Activated CD4-positive, alpha-beta T cell treated with anti-CD3 and anti-CD28 coated beads, Interleukin-2, amount 50 U/mL, for 4 hours (primary cell): Measurements from ENCODE around the gene GABRA5.
"Not testable (repeated sequence)": the region's sequence is repeated elsewhere in the genome, so short reads cannot be mapped to it uniquely, and the experiment has no call there.

Source experiments
- DNase-seq, 2 experiments: peaks; one replicate each; pipeline ENCODE4 v3.0.0-alpha.2; 2020

Gene GABRA5

DNA sequence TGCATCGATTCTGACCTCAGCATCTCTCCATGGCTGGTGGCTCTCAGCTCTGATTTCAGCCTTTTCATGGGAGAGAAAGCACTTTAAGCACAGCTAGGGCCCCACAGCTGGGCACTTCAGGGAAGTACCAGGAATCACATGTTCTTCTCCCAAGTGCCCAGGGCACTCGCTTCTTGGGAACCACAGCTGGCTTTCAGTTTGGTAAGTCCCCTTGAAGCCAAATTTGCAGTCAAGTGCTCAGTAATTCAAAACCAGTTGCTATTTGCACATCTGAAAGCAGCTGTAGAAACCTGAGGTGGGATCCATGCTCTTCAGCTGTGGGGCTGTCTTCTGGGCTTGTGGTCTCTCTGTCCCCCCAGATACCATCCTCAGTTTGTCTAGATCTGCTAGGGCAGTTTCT, 12.8 kb downstream of the GABRA5 start:
- DNase-seq: no peak

DNA sequence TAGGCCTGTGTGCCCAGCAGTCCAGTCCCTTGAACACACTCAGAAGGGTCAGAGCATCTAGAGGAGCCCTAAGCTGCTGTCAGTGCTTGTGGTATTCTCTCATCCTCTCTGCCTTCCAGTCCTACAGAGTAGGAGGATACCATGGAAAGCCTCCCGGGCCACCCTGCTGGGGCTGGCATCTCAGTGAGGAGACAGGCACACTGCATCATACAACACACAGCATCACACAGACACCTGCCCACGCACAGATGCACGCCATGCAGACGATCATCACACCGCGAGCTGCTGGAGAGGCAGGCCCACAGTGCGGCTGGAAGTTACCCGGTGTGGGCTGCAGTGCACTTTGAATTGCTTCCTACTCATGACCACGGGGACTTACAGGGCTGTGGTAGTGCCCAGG, 15.2 kb downstream of the GABRA5 start:
- no peak for DNase-seq

DNA sequence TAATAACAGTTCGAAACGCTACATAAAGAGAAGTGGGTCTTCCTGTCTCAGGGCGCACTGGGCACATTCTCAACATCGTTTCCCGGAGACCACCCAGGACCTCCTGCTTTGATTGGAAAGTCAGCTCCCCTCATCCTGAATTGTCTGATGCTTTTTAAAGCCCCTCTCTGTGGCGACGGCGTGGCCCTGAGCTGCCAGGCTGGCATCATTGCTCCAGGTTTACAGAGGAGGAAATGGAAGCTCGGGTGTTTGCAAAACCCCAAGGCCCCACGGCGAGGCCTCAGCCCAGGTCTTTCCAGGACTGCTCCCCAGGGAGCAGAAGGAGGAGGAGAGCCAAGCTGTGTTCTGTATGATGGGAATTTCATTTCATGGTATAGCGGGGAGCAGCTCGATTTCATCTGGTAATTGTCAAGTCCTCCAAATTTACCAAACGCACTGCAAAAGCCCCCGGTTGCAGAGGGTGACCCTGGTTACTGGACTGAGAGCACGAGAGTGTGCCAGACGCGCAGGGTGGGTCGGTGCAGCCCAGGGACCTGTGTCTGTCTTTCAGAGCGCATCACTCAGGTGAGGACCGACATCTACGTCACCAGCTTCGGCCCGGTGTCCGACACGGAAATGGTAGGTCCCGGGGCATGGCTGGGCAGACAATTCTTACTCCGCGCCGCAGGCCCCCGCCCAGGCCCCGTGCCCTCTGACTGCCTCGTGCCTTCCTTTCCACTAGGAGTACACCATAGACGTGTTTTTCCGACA, 15.9 kb downstream of the GABRA5 start:
- no peak for DNase-seq

DNA sequence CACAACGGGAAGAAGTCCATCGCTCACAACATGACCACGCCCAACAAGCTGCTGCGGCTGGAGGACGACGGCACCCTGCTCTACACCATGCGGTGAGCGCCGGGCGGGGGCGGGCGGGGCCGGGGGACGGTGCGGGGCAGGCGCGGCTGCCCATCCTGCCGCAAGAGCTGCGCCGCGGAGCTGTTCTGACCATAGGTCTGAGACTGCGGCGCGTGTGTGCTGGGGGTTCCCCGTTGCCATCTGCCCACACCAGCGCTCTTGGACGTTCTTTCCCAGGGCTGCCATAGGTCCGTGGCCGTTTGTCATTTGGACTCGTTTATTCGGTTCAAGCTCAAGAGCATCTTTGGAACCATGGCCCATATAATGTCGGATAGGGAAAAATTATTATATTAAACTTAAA, 16.6 kb downstream of the GABRA5 start:
- DNase-seq: no peak

DNA sequence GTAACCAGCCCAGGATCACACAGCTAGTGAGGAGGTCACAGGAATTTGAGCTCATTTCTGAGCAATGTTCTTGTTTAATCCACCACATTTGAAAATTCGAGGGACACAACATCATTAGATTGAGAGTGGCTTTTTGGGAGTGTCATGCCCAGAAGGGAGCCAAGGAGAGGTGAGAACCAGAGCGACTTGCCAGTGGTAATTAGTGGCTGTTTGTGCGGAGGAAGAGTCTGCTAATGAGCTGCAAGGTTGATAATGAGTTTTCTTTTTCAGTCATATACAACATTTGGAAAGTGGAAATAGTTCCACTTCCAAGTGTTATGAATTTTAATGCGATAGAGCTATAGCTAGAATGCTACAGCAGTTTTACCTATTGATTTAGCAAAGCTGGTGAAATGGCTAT, 19.7 kb downstream of the GABRA5 start:
- no peak for DNase-seq

DNA sequence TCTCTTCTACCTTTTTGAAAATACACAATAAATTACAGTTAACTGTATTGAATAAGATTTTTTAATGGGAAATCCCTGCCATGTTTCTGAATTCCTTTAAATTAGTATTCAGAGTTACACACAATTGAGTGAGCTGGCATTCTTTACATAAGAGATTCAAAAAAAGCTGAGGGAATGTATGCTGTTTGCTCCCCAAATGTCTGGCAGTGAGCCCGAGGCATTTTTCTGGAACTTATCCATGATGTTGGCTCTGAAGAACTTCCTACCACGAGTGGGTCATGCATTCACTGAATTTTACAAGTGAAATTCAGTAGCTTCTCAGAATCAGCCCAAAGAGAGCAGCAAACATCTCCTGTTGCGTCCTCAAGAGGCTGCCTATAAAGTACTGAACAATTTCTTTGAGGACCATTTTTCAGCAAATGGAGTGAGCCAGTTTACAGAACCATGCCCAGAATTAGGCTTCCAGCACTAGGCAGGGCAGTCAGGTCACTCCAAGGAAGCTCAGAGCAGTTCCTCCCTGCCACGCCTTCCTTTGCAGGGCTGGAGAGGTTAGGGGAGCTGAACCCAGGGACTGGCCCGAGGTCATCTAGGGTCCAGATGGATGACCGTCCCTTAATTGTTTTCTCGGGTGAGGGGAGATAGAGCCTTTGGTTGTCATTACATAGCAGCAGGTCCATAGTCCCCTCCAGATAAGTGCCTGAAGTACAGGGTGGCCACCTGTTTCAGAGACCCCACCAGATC, 21.2 kb downstream of the GABRA5 start:
- no peak for DNase-seq

DNA sequence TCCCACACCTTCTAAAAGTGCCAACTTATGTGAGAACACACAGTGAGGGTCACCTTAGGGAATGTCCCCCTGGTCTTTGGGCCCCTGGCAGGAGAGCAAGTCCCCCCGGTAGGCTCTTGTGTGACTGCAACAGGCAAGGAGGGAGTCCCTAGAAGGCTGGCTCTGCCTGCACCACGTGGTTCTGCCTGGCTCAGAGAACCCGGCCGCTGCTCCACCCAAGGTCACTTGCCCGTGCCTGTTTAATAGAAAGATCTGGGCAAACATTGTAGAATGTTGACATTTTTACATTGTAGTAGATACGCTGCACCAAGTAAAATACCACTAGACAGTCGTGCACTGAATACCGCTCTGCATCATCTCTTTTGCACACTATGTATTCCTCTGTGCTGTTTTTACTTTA, 21.9 kb downstream of the GABRA5 start:
- no peak for DNase-seq

DNA sequence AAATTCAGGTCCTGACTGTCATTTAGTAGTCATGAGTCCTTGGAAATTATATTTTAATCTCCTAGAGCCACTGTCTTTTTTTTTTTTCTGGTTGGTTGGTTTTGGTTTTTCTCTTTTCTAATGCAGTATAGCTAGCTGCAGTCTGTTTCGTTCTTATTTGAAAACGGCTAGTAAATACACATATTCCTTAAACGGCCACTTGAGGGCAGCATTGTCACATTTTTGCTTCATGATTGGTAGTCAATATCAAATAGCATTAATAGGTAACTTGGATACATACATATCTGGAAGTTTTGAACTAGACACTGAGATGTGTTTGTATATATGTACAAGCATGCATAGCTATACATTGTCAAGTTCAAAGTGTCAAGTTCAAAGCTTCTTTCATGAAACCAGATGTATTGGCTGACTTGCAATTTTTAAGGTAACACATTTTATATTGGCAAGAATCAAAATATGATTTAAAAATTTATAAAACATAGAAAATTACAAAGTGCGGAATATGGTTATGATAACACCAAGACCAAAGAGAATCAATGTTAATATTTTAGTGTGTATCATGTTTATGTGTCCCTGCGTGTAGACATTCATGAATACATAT, 22.5 kb downstream of the GABRA5 start:
- peak; percentile 14 to 21 for DNase-seq

DNA sequence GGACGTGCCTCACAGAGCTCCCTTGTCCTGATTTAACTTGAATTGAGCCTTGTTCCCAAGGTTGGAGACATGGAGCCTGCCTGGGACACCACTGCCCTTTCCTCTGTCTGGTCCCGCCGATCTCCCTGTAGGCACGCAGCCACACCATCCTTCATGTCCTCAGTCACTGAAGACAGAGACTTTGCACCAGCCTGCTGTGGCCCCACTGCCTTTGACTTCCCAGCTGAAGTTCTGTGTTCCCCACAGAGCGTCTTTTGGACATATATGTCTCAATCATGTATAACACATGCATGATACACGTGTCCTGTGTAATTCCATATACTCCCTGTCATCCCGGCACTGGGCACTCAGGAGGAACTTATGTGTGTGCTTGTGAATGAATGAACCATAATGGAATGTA, 23.6 kb downstream of the GABRA5 start:
- no peak for DNase-seq

DNA sequence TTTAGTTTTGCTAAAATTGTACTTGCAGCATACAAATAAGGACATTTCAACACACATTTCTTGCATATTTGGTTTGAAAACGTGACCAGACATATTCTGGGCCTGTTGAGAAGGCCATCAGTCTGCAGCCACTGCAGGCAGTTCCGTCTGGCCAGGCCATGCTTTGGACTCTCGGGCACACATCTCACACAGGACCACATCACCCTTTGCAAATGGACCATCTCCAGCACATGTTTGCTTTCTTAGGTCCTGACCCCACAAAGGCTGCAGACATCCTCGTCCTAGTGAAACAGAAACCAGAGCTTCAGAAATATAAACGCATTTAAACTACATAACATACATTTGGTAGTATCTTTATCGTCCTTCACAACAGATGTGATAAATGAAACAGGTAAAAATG, 24.1 kb downstream of the GABRA5 start:
- no peak for DNase-seq

DNA sequence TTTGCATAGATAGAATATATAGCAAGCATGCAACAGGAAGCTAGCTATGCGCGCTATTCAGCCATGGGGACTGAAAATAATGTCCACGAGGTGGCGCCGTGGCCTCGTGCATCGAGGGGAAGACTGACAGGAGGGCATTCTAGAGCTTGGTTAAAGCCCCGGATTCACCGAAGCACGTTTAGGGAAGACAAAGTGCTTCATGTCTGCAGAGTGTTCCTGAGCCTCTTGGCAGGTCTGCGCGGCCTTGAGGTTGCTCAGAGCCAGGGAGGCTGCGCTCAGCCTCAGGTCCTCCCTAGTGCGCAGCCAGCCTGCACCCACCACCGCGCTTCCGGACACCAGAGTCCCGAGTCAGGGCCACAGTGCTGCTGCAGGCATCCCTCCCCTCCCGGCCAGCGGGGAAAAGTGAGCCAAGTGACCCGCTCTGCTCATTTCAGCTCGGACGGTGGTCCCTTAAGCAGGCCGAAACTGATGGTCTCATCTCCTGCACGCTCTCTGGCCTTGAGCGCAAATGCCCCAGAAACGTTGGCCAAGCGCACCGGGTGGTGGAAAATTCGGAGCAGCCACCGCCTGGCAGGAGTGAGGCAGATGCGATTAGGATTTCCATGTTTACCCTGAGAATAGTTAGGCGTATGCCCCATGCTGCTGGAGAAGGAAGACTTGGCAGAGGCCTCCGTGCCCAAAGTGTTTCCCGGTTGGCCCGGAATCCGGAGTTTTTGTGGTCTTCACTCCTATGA, 24.8 kb downstream of the GABRA5 start:
- DNase-seq: no peak

DNA sequence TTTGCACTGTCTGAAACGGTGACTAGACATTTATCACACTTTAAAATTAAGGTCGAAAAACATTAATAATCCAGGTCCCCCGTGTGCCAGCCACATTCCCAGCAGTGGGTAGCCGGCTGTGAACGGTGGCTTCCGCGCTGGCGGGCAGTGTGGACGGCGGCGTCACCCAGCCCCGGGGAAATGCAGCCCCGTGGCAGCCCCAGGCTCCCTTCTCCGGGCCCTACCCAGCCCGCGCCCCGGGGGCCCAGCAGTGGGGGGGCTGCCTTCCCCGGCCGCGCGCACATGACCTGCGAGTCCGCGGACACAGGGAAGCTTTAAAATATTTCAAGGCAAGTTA, 25.3 kb downstream of the GABRA5 start:
- no peak for DNase-seq

DNA sequence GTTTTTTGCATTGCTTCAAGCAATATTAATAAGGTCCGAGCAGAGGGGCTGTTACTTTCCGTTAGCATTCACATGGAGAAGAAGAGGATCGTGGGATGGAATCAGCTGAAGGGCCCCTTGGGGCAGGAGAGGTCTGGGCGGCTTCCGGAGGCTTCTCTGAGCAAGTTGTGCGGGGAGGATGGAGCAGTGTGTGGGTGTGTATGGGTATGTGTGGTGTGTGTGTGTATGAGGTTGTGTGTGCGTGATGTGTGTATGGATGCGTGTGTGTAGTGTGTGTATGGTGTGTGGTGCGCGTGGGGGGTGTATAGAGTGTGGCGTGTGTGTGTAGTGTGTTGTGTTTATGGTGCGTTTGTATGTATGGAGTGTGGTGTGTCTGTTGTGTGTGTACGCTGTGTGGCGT, 25.8 kb downstream of the GABRA5 start:
- DNase-seq: no peak

DNA sequence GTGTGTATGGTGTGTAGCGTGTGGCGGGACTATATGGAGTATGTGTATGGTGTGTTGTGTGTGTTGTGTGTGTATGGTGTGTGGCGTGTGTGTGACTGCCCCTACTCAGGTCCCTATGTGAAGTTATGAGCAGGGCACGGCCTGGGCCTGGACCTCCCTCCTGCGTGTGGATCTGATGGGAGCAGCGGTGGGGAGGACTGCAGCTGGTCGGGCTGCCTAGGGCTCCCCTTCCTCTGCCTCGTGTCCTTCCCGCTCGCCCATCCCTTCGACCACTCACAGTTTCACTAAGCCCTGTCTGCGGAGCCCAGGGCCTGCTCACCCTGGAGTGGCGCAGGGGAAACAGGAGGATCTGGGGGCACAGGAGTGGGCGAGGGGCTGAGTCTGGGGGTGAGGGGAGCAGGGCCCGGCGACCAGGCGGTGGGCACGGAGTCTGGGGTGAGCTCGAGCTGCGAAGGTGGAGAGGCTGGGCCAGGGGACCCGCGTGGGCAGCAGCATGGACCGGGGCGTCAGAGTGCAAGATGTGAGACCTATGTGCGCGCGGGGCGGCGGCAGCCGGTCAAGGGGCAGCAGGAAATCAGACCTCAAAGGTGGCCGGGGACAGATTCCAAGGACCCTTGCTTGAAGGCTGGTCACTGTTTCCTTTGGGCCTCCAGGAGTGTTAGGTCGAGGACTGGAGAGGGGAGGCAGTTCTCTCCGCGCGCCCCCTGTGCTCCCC, 26.6 kb downstream of the GABRA5 start:
- no peak for DNase-seq

DNA sequence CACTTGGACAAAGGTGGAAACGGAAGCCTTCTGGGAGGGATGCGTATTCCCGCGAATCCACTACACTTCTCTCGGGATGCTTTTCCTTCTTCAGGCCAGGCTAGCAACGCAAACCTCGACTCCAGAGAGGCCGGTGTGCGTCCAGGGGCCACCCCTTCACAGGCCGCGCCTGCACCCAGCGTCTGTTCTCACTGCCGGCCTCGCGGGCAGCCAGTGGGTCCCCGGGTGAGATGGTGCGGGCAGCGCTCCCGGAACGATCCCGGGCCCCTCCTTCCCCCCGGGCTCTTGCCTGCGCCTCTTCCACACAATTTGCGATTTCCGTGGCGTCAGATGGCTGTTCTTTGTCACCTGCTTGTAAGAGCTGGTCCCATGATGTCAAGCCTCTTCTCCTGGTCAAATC, 27.3 kb downstream of the GABRA5 start:
- no peak for DNase-seq

DNA sequence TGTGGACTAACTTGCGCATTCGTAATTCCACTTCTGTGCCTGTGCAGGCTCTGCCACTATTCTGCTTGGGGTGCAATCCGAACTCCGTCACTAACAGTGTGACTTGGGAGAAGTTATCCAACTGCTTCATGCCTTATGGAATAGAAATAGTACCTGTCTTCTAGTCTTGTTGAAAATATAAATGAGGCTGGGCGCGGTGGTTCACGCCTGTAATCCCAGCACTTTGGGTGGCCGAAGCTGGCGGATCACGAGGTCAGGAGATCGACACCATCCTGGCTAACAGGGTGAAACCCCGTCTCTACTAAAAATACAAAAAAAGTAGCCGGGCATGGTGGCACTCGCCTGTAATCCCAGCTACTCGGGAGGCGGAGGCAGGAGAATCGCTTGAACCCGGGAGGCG, 28.5 kb downstream of the GABRA5 start:
- not testable (repeated sequence) for DNase-seq

DNA sequence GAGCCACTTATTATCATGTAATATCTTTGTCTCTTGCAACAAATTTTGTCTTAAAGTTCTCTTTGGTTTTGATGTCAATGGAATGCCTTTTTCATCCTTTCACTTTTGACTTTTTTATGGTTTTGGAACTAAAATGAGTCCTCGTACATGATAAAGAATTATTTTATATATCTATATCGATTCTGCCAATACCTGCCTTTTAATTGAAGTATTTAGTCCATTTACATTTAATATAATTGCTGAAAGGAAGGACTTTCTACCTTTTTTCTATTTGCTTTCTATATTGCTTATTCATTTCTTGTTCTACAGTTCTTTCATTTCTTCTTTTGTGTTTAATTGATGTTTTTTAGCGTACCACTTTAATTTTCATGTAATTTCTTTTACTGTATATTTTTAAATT, 32.8 kb downstream of the GABRA5 start:
- no peak for DNase-seq

DNA sequence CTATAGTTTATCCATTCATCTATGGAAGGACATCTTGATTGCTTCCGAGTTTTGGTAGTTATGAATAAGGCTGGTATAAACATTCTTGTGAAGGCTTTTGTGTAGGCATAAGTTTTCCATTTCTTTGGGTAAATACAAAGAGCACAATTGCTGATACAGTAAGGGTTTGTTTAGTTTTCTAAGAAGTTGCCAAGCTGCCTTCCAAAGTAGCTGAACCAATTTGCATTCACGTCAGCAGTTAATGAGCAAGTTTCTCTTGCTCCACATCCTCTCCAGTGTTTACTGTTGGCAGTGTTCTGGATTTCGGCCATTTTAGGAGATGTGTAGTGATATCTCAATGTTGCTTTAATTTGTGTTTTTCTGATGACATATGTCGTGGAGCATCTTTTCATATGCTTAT, 34.2 kb downstream of the GABRA5 start:
- no peak for DNase-seq

DNA sequence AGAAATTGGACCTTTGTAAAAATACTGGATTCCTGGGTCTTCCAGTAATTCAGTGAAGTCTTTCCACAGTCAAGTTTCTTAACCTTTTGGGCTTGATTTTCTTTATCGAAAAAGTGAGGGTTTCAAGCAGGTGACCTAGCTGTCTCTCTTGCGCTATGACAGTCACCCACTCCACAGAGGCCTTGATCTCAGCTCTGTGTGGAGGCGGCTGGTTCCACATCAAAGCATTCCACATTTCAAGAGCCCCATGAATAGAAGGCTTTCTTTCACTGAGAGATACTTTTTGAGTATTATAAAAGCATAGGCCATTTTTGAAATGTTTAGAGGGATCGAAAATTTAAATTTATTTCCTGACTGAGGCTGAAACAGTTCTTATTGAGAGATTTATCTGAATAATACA, 43.9 kb downstream of the GABRA5 start:
- no peak for DNase-seq

DNA sequence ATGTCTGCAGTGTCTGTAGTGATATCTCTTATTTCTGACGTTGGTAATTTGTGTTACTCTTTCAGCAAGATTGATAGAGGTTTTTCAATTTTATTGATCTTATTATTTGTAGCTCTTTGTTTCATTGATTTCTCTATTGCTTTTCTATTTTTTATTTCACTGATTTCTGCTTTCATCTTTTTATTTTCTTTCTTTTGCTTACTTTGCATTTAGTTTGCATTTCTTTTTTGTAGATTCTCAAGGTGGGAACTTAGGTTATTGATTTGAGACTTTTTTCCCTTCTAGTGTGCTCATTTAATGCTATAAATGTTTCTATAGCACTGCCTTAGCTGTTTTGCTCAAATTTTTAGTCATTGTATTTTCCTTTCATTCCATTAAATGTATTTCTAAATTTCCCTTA, 54.6 kb downstream of the GABRA5 start:
- DNase-seq: no peak

DNA sequence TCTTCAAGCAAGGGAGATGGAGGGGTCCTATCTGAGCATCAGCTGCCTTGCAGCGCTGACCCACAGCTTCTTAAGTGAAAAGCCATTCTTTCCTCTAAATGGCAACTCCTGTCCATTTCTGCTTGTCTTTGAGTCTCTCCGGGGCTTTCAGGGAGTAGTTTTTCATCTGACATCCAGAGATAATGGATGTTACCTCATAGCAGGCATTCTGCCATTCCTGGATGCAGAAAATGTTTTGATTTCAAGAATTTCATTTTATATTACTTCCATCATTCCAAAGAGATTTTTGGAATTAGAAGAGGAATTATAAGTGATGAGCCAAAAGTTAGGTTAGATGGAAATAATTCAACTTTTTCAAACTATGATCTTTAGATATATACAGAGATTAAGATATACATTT, 59.2 kb downstream of the GABRA5 start:
- DNase-seq: no peak

DNA sequence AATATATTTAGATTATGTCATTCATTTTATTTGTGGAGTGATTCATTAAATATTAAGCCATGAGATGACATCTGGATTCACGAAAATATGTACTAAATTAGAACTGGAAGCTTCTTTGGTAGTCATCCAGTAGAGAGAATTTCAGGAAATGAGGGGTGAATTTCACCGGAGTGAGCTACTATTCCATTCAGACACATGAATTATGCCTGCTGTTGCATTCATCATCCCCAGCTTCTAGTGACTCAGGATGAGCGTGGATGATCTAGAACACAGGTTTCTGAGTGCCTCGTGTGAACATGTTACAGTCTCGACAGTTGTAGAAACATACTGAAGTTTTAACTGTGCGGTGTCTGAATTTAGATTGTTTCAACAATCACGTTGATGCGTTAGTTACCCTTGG, 61.2 kb downstream of the GABRA5 start:
- no peak for DNase-seq

DNA sequence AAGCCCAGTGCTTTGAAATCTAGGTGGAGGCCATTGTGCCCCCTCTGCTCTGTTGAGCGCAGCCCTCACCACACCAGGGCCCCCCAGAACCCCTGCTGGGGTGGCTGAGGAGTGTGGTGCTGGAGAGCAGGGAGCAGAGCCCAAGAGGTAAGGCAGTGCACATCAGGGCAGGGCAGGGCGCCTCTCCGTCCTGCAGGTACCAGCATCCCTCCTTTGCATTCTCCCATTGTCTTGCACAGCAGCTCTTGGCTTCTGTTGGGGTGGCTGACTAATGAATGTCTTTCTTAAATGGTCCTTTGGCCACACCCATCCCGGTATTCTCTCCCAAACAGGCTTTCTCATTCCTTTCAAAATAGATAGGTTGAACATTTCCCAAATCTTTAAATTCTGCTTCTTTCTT, 62.7 kb downstream of the GABRA5 start:
- DNase-seq: no peak
